Measurements from ENCODE around the gene MORC2. TPM values are rescaled to one million over a fixed set of nuclear protein-coding genes. Genes with fewer than 3 reads are reported as not detected.

MORC2 gene
- total RNA-seq, 1 donor from 2014 or later = 50.1 TPM

- H3K4me1 Mint-ChIP-seq (ENCODE audit: low read depth) = no peaks in the 10 kb centered on the region
- peaks cover 8% of the 10 kb centered on the region for H3K36me3 Mint-ChIP-seq (ENCODE audit: insufficient read depth)
- TF ChIP-seq CTCF (IDR thresholded peaks at IDR 0.05; ENCODE audit: unreplicated experiment) = no peak
- no peaks in the 10 kb centered on the region for H3K9me3 Mint-ChIP-seq (ENCODE audit: low read depth)
- H3K4me3 Mint-ChIP-seq (ENCODE audit: low read depth) = no peak overlapping the region
- H3K27me3 Mint-ChIP-seq = no peaks in the 10 kb centered on the region
- DNase-seq (ENCODE audit: low spot score, unreplicated experiment) = no peak
- H3K27ac Mint-ChIP-seq = no peak overlapping the region
Observed at GRCh38 chr22:30923168-30923900, 45.2 kb downstream of the MORC2 start.

GRCh38 chr22:30922151-30922611 lies 46.4 kb downstream of the MORC2 start:
- Mint-ChIP-seq H3K9me3 (ENCODE audit: low read depth) (no peaks in the 10 kb centered on the region), H3K4me1 (ENCODE audit: low read depth) (no peaks in the 10 kb centered on the region), H3K36me3 (ENCODE audit: insufficient read depth) (peaks cover 8% of the 10 kb centered on the region), H3K27me3 (no peaks in the 10 kb centered on the region), H3K27ac (no peak overlapping the region), H3K4me3 (ENCODE audit: low read depth) (no peak overlapping the region)
- no peak for TF ChIP-seq CTCF (IDR thresholded peaks at IDR 0.05; ENCODE audit: unreplicated experiment)
- DNase-seq (ENCODE audit: low spot score, unreplicated experiment) = no peak

- no peak for DNase-seq (ENCODE audit: low spot score, unreplicated experiment)
- no peaks in the 10 kb centered on the region for H3K4me1 Mint-ChIP-seq (ENCODE audit: low read depth)
- H3K36me3 Mint-ChIP-seq (ENCODE audit: insufficient read depth) = peaks cover 6% of the 10 kb centered on the region
- H3K27ac Mint-ChIP-seq = no peak overlapping the region
- H3K9me3 Mint-ChIP-seq (ENCODE audit: low read depth) = peaks cover 4% of the 10 kb centered on the region
- no peaks in the 10 kb centered on the region for H3K27me3 Mint-ChIP-seq
- no peak overlapping the region for H3K4me3 Mint-ChIP-seq (ENCODE audit: low read depth)
- TF ChIP-seq CTCF (IDR thresholded peaks at IDR 0.05; ENCODE audit: unreplicated experiment) = no peak
Observed at GRCh38 chr22:30921108-30921507, 47.5 kb downstream of the MORC2 start.

GRCh38 chr22:30920407-30920806 lies 48.2 kb downstream of the MORC2 start:
- peak; percentile 93 for TF ChIP-seq CTCF (IDR thresholded peaks at IDR 0.05; ENCODE audit: unreplicated experiment)
- DNase-seq (ENCODE audit: low spot score, unreplicated experiment) = peak; percentile 77
- Mint-ChIP-seq H3K4me3 (ENCODE audit: low read depth) (no peak overlapping the region), H3K27ac (no peak overlapping the region), H3K9me3 (ENCODE audit: low read depth) (peaks cover 4% of the 10 kb centered on the region), H3K4me1 (ENCODE audit: low read depth) (no peaks in the 10 kb centered on the region), H3K27me3 (no peaks in the 10 kb centered on the region), H3K36me3 (ENCODE audit: insufficient read depth) (peaks cover 6% of the 10 kb centered on the region)

- H3K27ac Mint-ChIP-seq = no peak overlapping the region
- peaks cover 4% of the 10 kb centered on the region for H3K9me3 Mint-ChIP-seq (ENCODE audit: low read depth)
- TF ChIP-seq CTCF (IDR thresholded peaks at IDR 0.05; ENCODE audit: unreplicated experiment) = no peak
- DNase-seq (ENCODE audit: low spot score, unreplicated experiment) = no peak
- H3K36me3 Mint-ChIP-seq (ENCODE audit: insufficient read depth) = peaks cover 6% of the 10 kb centered on the region
- H3K27me3 Mint-ChIP-seq = no peaks in the 10 kb centered on the region
- no peak overlapping the region for H3K4me3 Mint-ChIP-seq (ENCODE audit: low read depth)
- H3K4me1 Mint-ChIP-seq (ENCODE audit: low read depth) = no peaks in the 10 kb centered on the region
Observed at GRCh38 chr22:30919973-30920372, 48.6 kb downstream of the MORC2 start.
